Measurements from ENCODE around the gene CRTC1.
A peak's percentile ranks its signal among the peaks of the same experiment; 100 is the strongest.

Gene CRTC1

DNA sequence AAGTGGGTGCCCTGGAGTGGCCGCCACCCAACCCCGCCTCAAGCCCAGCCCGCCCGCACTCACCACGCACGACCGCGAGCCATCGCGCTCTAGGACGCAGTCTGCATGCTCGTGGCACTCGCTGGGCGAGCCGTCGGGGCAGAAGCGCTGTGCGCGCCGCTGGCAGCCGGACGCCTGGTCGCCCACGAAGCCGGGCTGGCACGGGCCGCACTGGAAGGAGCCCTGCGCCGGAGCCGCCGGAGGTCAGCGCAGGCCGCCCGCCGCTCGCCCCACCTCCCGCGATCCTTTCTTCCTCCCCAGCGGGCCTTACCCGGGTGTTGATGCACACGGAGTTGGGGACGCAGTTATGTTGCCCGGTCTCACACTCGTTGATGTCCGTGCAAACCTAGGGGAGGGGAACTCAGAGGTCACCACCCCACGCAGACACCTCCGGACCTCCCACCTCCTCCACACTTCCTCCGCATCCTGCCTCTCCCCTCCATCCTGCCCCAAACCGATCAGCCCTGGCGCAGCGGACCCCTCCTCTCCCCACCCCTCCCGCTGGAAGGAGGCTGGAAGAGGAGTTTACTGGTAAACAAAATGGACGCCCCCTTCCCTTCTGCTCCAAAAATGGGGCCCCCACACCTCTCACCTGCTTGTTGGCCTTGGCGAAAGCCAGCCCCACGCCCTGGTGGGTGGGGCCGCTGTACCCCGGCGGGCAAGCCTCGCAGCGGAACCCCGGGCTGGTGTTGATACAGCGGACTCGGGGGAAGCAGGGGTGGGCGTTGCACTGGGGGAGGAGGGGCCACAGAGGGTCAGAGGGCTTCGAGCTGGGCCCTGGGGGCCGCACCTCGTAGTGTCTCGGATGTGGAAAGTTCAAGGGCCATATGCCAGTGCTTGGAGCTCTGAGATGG lies 105.3 kb downstream of the CRTC1 start:
- H3K9me3 ChIP-seq (ENCODE audit: control insufficient read depth in 1 of 2, low read length in 2 of 2) = no peaks in the 10 kb centered on the region
- no peaks in the 10 kb centered on the region for H3K36me3 ChIP-seq (ENCODE audit: control insufficient read depth in 1 of 2, insufficient read depth in 2 of 2, low read length in 2 of 2)
- H3K4me1 ChIP-seq (ENCODE audit: control insufficient read depth in 1 of 2, insufficient read depth in 2 of 2, low read length in 2 of 2) = peaks cover 0 to 30% of the 10 kb centered on the region in 2 donors
- H3K27ac ChIP-seq (ENCODE audit: low read length) = no peak overlapping the region
- H3K27me3 ChIP-seq (ENCODE audit: low read depth, low read length) = peaks cover 36% of the 10 kb centered on the region
- H3K4me3 ChIP-seq (ENCODE audit: low read depth in 1 of 2, low read length in 2 of 2) = peak overlapping the region in 1 of 2 donors; percentile 40

DNA sequence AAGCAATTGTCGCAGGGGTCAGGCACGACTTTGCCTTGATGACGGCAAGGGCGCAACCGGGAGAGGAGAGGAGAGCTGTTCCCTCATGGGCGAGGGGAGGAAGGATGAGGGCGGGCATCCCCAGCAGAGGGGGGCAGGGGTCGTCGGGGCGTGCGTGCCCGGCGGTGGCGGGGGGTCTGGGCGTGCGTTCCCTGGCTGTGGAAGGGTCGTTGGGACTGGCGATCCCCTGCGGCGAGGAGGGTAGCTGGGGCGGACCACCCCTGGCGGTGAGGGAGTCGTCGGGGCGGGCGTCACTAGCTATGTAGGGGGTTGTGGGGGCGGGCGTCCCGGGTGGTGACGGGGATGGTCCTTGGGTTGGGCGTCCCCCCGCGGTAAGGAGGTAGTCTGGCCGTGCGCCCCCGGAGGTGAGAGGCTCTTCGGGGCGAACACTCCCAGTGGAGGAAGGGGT lies 106.0 kb downstream of the CRTC1 start:
- no peaks in the 10 kb centered on the region for H3K9me3 ChIP-seq (ENCODE audit: control insufficient read depth in 1 of 2, low read length in 2 of 2)
- peaks cover 36% of the 10 kb centered on the region for H3K27me3 ChIP-seq (ENCODE audit: low read depth, low read length)
- peak overlapping the region in 1 of 2 donors; percentile 40 for H3K4me3 ChIP-seq (ENCODE audit: low read depth in 1 of 2, low read length in 2 of 2)
- H3K27ac ChIP-seq (ENCODE audit: low read length) = no peak overlapping the region
- no peaks in the 10 kb centered on the region for H3K36me3 ChIP-seq (ENCODE audit: control insufficient read depth in 1 of 2, insufficient read depth in 2 of 2, low read length in 2 of 2)
- H3K4me1 ChIP-seq (ENCODE audit: control insufficient read depth in 1 of 2, insufficient read depth in 2 of 2, low read length in 2 of 2) = peaks cover 0 to 30% of the 10 kb centered on the region in 2 donors

DNA sequence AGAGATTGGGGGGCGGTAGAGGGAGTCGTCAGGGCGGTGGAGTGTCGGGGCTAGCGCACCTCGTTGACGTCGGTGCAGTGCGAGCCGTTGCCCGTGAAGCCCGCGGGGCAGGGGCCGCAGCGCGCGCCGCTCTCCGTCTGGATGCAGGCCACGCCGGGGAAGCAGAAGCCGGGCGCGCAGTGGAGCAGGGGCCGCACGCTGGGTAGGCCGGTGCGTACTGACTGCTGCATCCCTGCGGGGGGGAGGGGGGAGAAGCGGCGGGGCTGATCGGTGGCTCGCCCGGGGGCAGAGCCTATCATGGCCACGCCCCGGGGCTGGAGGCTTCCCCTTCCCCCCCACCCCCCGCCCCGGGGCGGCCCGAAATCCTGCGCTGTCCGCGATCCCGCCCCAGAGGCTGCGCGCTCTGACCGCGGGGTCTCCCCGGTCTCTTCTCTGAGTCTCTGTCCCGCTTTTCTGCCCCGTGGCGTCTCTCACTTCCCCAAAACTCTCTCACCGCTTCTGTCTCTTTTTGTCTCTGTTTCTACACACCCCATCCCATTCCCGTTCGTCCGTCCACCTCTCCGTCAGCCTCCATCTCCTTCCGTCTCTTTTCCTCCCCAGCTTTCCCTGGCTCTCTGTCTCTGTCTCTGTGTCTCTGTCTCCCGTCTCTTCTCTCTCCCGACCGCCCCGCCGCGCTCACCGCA lies 106.5 kb downstream of the CRTC1 start:
- no peaks in the 10 kb centered on the region for H3K9me3 ChIP-seq (ENCODE audit: control insufficient read depth in 1 of 2, low read length in 2 of 2)
- H3K27ac ChIP-seq (ENCODE audit: low read length) = no peak overlapping the region
- no peaks in the 10 kb centered on the region for H3K36me3 ChIP-seq (ENCODE audit: control insufficient read depth in 1 of 2, insufficient read depth in 2 of 2, low read length in 2 of 2)
- H3K4me3 ChIP-seq (ENCODE audit: low read depth in 1 of 2, low read length in 2 of 2) = peak overlapping the region; percentile 11 to 40
- H3K27me3 ChIP-seq (ENCODE audit: low read depth, low read length) = peaks cover 36% of the 10 kb centered on the region
- peaks cover 0 to 30% of the 10 kb centered on the region in 2 donors for H3K4me1 ChIP-seq (ENCODE audit: control insufficient read depth in 1 of 2, insufficient read depth in 2 of 2, low read length in 2 of 2)

DNA sequence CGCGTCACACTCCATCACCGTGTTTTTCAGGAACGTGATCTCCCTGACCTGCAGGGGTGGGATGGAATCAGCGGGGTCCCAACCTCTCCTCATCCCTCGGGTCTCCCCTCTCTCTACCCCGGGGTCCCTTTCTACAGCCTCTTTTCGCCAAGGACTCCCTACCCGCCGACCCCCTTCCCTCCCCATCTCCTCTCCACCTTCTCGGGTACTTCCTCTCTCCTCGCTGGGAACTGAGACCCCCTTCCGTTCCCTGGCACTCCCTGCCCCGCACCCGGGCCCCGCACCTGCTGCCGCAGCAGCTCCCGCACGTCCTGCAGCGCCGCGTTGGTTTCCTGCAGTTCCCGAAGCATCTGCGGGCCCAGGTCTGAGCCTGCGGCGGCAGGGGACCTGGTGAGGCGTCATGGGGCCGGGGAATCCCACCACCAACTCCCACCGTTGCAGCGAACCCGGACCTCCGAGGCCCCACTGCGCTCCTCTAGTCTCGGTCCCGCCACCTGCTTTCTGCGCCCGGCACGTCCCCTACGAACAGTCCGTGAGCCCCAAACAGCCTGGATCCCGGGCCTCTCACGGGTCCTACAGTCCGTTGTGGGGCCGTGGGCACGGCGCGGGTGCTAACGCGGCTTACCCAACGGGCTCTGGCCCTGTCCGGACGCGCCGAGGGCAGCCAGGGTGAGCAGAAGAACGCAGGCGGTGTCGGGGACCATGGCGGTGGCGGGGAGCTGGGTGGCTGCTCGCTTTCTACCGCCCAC lies 107.3 kb downstream of the CRTC1 start, which contains the start of gene COMP:
COMP (minus strand) TSS at position 740 of the 749 bp plus-strand sequence; CDS start at position 704, 36 bp downstream.
- Histone ChIP-seq H3K27ac (ENCODE audit: low read length) (no peak within 1 kb of the TSS), H3K9me3 (ENCODE audit: control insufficient read depth in 1 of 2, low read length in 2 of 2) (no peaks in the 10 kb centered on the region), H3K27me3 (ENCODE audit: low read depth, low read length) (peaks cover 36% of the 10 kb centered on the region), H3K36me3 (ENCODE audit: control insufficient read depth in 1 of 2, insufficient read depth in 2 of 2, low read length in 2 of 2) (no peaks in the 10 kb centered on the region), H3K4me1 (ENCODE audit: control insufficient read depth in 1 of 2, insufficient read depth in 2 of 2, low read length in 2 of 2) (peaks cover 0 to 26% of the 10 kb centered on the region in 2 donors), H3K4me3 (ENCODE audit: low read depth in 1 of 2, low read length in 2 of 2) (peak within 1 kb of the TSS; percentile 11 to 40)

GRCh38 chr19:18791315-18791678 lies 107.8 kb downstream of the CRTC1 start:
- peaks cover 0 to 26% of the 10 kb centered on the region in 2 donors for H3K4me1 ChIP-seq (ENCODE audit: control insufficient read depth in 1 of 2, insufficient read depth in 2 of 2, low read length in 2 of 2)
- H3K4me3 ChIP-seq (ENCODE audit: low read depth in 1 of 2, low read length in 2 of 2) = peak overlapping the region in 1 of 2 donors; percentile 40
- peaks cover 32% of the 10 kb centered on the region for H3K27me3 ChIP-seq (ENCODE audit: low read depth, low read length)
- H3K27ac ChIP-seq (ENCODE audit: low read length) = no peak overlapping the region
- no peaks in the 10 kb centered on the region for H3K36me3 ChIP-seq (ENCODE audit: control insufficient read depth in 1 of 2, insufficient read depth in 2 of 2, low read length in 2 of 2)
- no peaks in the 10 kb centered on the region for H3K9me3 ChIP-seq (ENCODE audit: control insufficient read depth in 1 of 2, low read length in 2 of 2)

- no peak overlapping the region for H3K27ac ChIP-seq (ENCODE audit: low read length)
- H3K9me3 ChIP-seq (ENCODE audit: control insufficient read depth in 1 of 2, low read length in 2 of 2) = no peaks in the 10 kb centered on the region
- peaks cover 0 to 26% of the 10 kb centered on the region in 2 donors for H3K4me1 ChIP-seq (ENCODE audit: control insufficient read depth in 1 of 2, insufficient read depth in 2 of 2, low read length in 2 of 2)
- no peaks in the 10 kb centered on the region for H3K36me3 ChIP-seq (ENCODE audit: control insufficient read depth in 1 of 2, insufficient read depth in 2 of 2, low read length in 2 of 2)
- peaks cover 30% of the 10 kb centered on the region for H3K27me3 ChIP-seq (ENCODE audit: low read depth, low read length)
- H3K4me3 ChIP-seq (ENCODE audit: low read depth in 1 of 2, low read length in 2 of 2) = no peak overlapping the region
Observed at GRCh38 chr19:18792661-18793060, 109.2 kb downstream of the CRTC1 start.

GRCh38 chr19:18793144-18794028 lies 109.9 kb downstream of the CRTC1 start:
- H3K9me3 ChIP-seq (ENCODE audit: control insufficient read depth in 1 of 2, low read length in 2 of 2) = no peaks in the 10 kb centered on the region
- H3K27me3 ChIP-seq (ENCODE audit: low read depth, low read length) = peaks cover 32% of the 10 kb centered on the region
- no peak overlapping the region for H3K4me3 ChIP-seq (ENCODE audit: low read depth in 1 of 2, low read length in 2 of 2)
- H3K27ac ChIP-seq (ENCODE audit: low read length) = no peak overlapping the region
- peaks cover 0 to 26% of the 10 kb centered on the region in 2 donors for H3K4me1 ChIP-seq (ENCODE audit: control insufficient read depth in 1 of 2, insufficient read depth in 2 of 2, low read length in 2 of 2)
- no peaks in the 10 kb centered on the region for H3K36me3 ChIP-seq (ENCODE audit: control insufficient read depth in 1 of 2, insufficient read depth in 2 of 2, low read length in 2 of 2)

- peaks cover 27% of the 10 kb centered on the region for H3K27me3 ChIP-seq (ENCODE audit: low read depth, low read length)
- H3K4me3 ChIP-seq (ENCODE audit: low read depth in 1 of 2, low read length in 2 of 2) = no peak overlapping the region
- no peaks in the 10 kb centered on the region for H3K9me3 ChIP-seq (ENCODE audit: control insufficient read depth in 1 of 2, low read length in 2 of 2)
- H3K36me3 ChIP-seq (ENCODE audit: control insufficient read depth in 1 of 2, insufficient read depth in 2 of 2, low read length in 2 of 2) = no peaks in the 10 kb centered on the region
- peaks cover 0 to 20% of the 10 kb centered on the region in 2 donors for H3K4me1 ChIP-seq (ENCODE audit: control insufficient read depth in 1 of 2, insufficient read depth in 2 of 2, low read length in 2 of 2)
- H3K27ac ChIP-seq (ENCODE audit: low read length) = no peak overlapping the region
Observed at GRCh38 chr19:18794029-18794313, 110.5 kb downstream of the CRTC1 start.

GRCh38 chr19:18794692-18795091 lies 111.2 kb downstream of the CRTC1 start:
- H3K27me3 ChIP-seq (ENCODE audit: low read depth, low read length) = peaks cover 20% of the 10 kb centered on the region
- H3K36me3 ChIP-seq (ENCODE audit: control insufficient read depth in 1 of 2, insufficient read depth in 2 of 2, low read length in 2 of 2) = no peaks in the 10 kb centered on the region
- H3K9me3 ChIP-seq (ENCODE audit: control insufficient read depth in 1 of 2, low read length in 2 of 2) = no peaks in the 10 kb centered on the region
- peaks cover 0 to 13% of the 10 kb centered on the region in 2 donors for H3K4me1 ChIP-seq (ENCODE audit: control insufficient read depth in 1 of 2, insufficient read depth in 2 of 2, low read length in 2 of 2)
- no peak overlapping the region for H3K4me3 ChIP-seq (ENCODE audit: low read depth in 1 of 2, low read length in 2 of 2)
- no peak overlapping the region for H3K27ac ChIP-seq (ENCODE audit: low read length)

DNA sequence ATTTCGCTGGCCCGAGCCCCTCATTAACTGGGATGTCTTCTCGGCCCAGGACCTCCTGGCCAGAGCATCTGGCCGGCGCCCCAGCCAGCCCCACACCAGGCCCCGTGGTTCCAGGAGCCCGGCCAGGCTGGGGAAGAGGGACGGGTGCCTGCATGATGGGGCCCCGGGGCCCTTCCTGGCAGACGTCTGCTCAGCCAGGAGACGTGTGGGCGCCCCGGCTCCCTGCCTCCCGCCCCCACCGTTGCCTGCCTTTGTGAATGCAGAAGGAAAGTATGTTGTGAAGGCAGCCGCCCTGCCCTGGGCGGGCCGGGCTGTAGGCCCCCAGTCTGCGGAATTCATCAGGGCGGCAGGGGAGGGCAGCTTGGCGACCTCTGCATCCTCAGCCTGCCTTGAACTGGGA lies 112.1 kb downstream of the CRTC1 start:
- H3K27ac ChIP-seq (ENCODE audit: low read length) = no peak overlapping the region

More for the DNA sequence above, 112.1 kb downstream of the CRTC1 start:
- H3K9me3 ChIP-seq (ENCODE audit: control insufficient read depth in 1 of 2, low read length in 2 of 2) = no peaks in the 10 kb centered on the region
- peaks cover 0 to 4% of the 10 kb centered on the region in 2 donors for H3K4me1 ChIP-seq (ENCODE audit: control insufficient read depth in 1 of 2, insufficient read depth in 2 of 2, low read length in 2 of 2)
- H3K27me3 ChIP-seq (ENCODE audit: low read depth, low read length) = peaks cover 18% of the 10 kb centered on the region
- H3K36me3 ChIP-seq (ENCODE audit: control insufficient read depth in 1 of 2, insufficient read depth in 2 of 2, low read length in 2 of 2) = no peaks in the 10 kb centered on the region
- H3K4me3 ChIP-seq (ENCODE audit: low read depth in 1 of 2, low read length in 2 of 2) = no peak overlapping the region
